SK-N-MC (cell line): ENCODE measurements around the gene CDKN2C.

Experiments
- EZH2 ChIP-seq: fragments of 200-600 bp; sonication (generic); IDR thresholded peaks from one replicate; pipeline ENCODE4 v1.6.1; 2017; ENCODE audit warnings: antibody characterized with exemption
- POLR2AphosphoS5 ChIP-seq: IDR thresholded peaks from 2 replicates; pipeline ENCODE4 v1.6.1; 2012; ENCODE audit warnings: mild to moderate bottlenecking, low read depth, low read length, borderline replicate concordance

- TF ChIP-seq EZH2 (no peak), POLR2AphosphoS5 (no peak)
Observed at GRCh38 chr1:50929376-50929958, 40.6 kb upstream of the CDKN2C start.
